ENCODE data around the gene TOM1L2.

TOM1L2 gene

DNA sequence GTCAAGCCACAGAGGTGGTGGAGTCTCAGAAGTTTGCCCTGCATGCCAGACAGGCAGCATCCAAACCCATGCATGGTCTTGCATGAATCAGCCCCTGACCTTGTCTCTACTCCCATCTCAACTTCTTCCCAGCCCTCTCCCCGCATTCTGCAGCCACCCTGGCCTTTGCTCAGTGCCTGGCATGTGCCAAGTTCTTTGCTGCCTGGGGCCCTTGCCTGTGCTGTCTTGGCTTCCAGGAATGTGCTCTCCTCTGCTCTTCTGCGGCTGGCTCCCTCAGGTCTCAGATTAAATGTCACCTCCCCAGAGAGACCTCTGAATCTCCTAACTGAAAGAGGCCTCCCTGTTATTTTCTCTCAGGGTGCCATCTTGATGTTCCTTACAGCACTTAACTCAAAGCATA is 18.1 kb upstream of the TOM1L2 start:
- H3K9ac ChIP-seq (ENCODE audit: low read depth, low read length): no peak overlapping the region
- H4K20me1 ChIP-seq (ENCODE audit: insufficient read depth, low read length): no peaks in the 10 kb centered on the region
- H3K36me3 ChIP-seq (ENCODE audit: insufficient read depth, low read length): no peaks in the 10 kb centered on the region
- H3K9me3 ChIP-seq (ENCODE audit: insufficient read depth, low read length, severe bottlenecking): no peaks in the 10 kb centered on the region
- ATAC-seq (ENCODE audit: insufficient read depth, low read depth) (no peak), DNase-seq (no peak)
- H2AFZ ChIP-seq (ENCODE audit: low read depth, low read length): no peak overlapping the region
- no peak overlapping the region for H3K4me2 ChIP-seq (ENCODE audit: insufficient read depth, low read length)
- no peaks in the 10 kb centered on the region for H3K79me2 ChIP-seq (ENCODE audit: insufficient read depth, low read length)
- no peaks in the 10 kb centered on the region for H3K27me3 ChIP-seq (ENCODE audit: insufficient read depth, low read length, poor library complexity)
- no peak overlapping the region for H3K4me3 ChIP-seq (ENCODE audit: low read depth in 1 of 2, low read length in 2 of 2)
- no peak overlapping the region for H3K27ac ChIP-seq (ENCODE audit: low read length)
- TF ChIP-seq EZH2 (IDR thresholded peaks at IDR 0.05; ENCODE audit: borderline replicate concordance, low read depth, low read length, severe bottlenecking): no peak
- TF ChIP-seq CTCF (IDR thresholded peaks at IDR 0.05; ENCODE audit: borderline replicate concordance, extremely low read depth, low read length, poor library complexity, severe bottlenecking): no peak
- H3K4me1 ChIP-seq (ENCODE audit: insufficient read depth, low read length): no peaks in the 10 kb centered on the region

- no peak overlapping the region for H3K4me3 ChIP-seq (ENCODE audit: low read depth in 1 of 2, low read length in 2 of 2)
- H3K4me2 ChIP-seq (ENCODE audit: insufficient read depth, low read length): no peak overlapping the region
- TF ChIP-seq EZH2 (IDR thresholded peaks at IDR 0.05; ENCODE audit: borderline replicate concordance, low read depth, low read length, severe bottlenecking): no peak
- no peak for TF ChIP-seq CTCF (IDR thresholded peaks at IDR 0.05; ENCODE audit: borderline replicate concordance, extremely low read depth, low read length, poor library complexity, severe bottlenecking)
- H2AFZ ChIP-seq (ENCODE audit: low read depth, low read length): no peak overlapping the region
- no peak overlapping the region for H3K9ac ChIP-seq (ENCODE audit: low read depth, low read length)
- no peaks in the 10 kb centered on the region for H3K4me1 ChIP-seq (ENCODE audit: insufficient read depth, low read length)
- H3K27ac ChIP-seq (ENCODE audit: low read length): no peak overlapping the region
- H4K20me1 ChIP-seq (ENCODE audit: insufficient read depth, low read length): no peaks in the 10 kb centered on the region
- DNase-seq (no peak), ATAC-seq (ENCODE audit: insufficient read depth, low read depth) (no peak)
- H3K27me3 ChIP-seq (ENCODE audit: insufficient read depth, low read length, poor library complexity): no peaks in the 10 kb centered on the region
- H3K9me3 ChIP-seq (ENCODE audit: insufficient read depth, low read length, severe bottlenecking): no peaks in the 10 kb centered on the region
- no peaks in the 10 kb centered on the region for H3K36me3 ChIP-seq (ENCODE audit: insufficient read depth, low read length)
- H3K79me2 ChIP-seq (ENCODE audit: insufficient read depth, low read length): no peaks in the 10 kb centered on the region
Observed at GRCh38 chr17:17989618-17990017, 17.4 kb upstream of the TOM1L2 start.

DNA sequence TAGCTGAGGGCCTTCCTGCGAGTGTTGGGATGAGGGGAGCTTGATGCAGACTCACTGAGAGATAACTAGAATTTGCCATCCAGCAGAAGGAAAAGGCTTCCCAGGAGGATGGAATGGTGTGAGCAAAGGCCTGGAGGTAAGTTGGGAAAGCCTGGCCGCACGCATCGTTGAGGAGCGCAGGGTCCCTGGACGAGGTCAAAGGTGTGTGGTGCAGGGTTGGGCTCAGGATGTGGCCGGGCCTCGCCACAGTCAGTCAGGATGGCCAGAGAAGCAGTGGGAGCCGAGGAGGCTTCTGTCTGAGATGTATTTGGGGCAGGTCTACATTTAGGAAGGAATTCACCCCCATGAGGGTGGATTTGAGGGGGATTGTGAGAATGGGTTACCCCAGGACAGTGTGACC is 16.9 kb upstream of the TOM1L2 start:
- H3K9ac ChIP-seq (ENCODE audit: low read depth, low read length): no peak overlapping the region
- H2AFZ ChIP-seq (ENCODE audit: low read depth, low read length): no peak overlapping the region
- H3K27me3 ChIP-seq (ENCODE audit: insufficient read depth, low read length, poor library complexity): no peaks in the 10 kb centered on the region
- H3K79me2 ChIP-seq (ENCODE audit: insufficient read depth, low read length): no peaks in the 10 kb centered on the region
- H4K20me1 ChIP-seq (ENCODE audit: insufficient read depth, low read length): no peaks in the 10 kb centered on the region
- H3K4me2 ChIP-seq (ENCODE audit: insufficient read depth, low read length): no peak overlapping the region
- no peaks in the 10 kb centered on the region for H3K36me3 ChIP-seq (ENCODE audit: insufficient read depth, low read length)
- ATAC-seq (ENCODE audit: insufficient read depth, low read depth): no peak
- H3K9me3 ChIP-seq (ENCODE audit: insufficient read depth, low read length, severe bottlenecking): no peaks in the 10 kb centered on the region
- no peak overlapping the region for H3K4me3 ChIP-seq (ENCODE audit: low read depth in 1 of 2, low read length in 2 of 2)
- no peak for TF ChIP-seq EZH2 (IDR thresholded peaks at IDR 0.05; ENCODE audit: borderline replicate concordance, low read depth, low read length, severe bottlenecking)
- TF ChIP-seq CTCF (IDR thresholded peaks at IDR 0.05; ENCODE audit: borderline replicate concordance, extremely low read depth, low read length, poor library complexity, severe bottlenecking): no peak
- no peaks in the 10 kb centered on the region for H3K4me1 ChIP-seq (ENCODE audit: insufficient read depth, low read length)
- no peak for DNase-seq
- H3K27ac ChIP-seq (ENCODE audit: low read length): no peak overlapping the region

DNA sequence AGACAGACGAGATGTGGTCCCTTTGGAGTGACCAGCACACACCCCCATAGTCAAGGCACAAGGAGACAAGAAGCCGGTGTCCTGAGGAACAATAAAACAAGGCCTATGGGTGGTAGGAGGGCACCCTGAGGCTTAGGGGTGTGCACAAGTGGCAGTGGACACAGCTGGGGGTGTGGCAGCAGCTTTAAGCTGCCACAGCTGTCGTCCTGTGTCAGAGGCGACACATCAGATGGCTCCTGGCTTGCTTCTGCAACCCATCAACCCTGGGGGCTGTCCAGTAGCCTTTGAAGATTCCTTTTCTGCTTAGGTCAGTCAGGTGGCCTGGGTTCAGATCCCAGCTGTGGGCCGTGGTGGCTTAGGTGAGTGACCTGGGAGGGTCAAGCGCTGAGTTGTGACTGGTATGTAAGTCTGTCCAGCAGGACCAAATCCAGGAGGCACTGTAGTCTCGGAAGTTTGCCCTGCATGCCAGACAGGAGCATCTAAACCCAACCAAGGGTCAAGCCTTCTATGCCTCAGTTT is 16.3 kb upstream of the TOM1L2 start:
- DNase-seq: no peak
- Histone ChIP-seq H4K20me1 (ENCODE audit: insufficient read depth, low read length) (no peaks in the 10 kb centered on the region), H2AFZ (ENCODE audit: low read depth, low read length) (no peak overlapping the region), H3K79me2 (ENCODE audit: insufficient read depth, low read length) (no peaks in the 10 kb centered on the region), H3K4me3 (ENCODE audit: low read depth in 1 of 2, low read length in 2 of 2) (no peak overlapping the region), H3K27me3 (ENCODE audit: insufficient read depth, low read length, poor library complexity) (no peaks in the 10 kb centered on the region), H3K27ac (ENCODE audit: low read length) (no peak overlapping the region), H3K9ac (ENCODE audit: low read depth, low read length) (no peak overlapping the region), H3K4me1 (ENCODE audit: insufficient read depth, low read length) (no peaks in the 10 kb centered on the region), H3K36me3 (ENCODE audit: insufficient read depth, low read length) (no peaks in the 10 kb centered on the region), H3K9me3 (ENCODE audit: insufficient read depth, low read length, severe bottlenecking) (no peaks in the 10 kb centered on the region), H3K4me2 (ENCODE audit: insufficient read depth, low read length) (no peak overlapping the region)
- TF ChIP-seq EZH2 (IDR thresholded peaks at IDR 0.05; ENCODE audit: borderline replicate concordance, low read depth, low read length, severe bottlenecking) (no peak), CTCF (IDR thresholded peaks at IDR 0.05; ENCODE audit: borderline replicate concordance, extremely low read depth, low read length, poor library complexity, severe bottlenecking) (no peak)
- ATAC-seq (ENCODE audit: insufficient read depth, low read depth): no peak
